Activated naive CD8-positive, alpha-beta T cell treated with anti-CD3 and anti-CD28 coated beads, Interleukin-2, amount 50 U/mL, for 24 hours (primary cell): ENCODE measurements around the gene TRAF3.
"Not testable (repeated sequence)": the region's sequence is repeated elsewhere in the genome, so short reads cannot be mapped to it uniquely, and the experiment has no call there.

Experiments used
- ATAC-seq: fragments of 150-1000 bp; cut with Tn5 transposase; one replicate; pipeline ENCODE4 v1.10.0; 2021
- DNase-seq: peaks from one replicate; pipeline ENCODE4 v3.0.0; 2021
- H3K27ac Mint-ChIP-seq: one replicate; pipeline ENCODE4 v1.8.0; 2021; ENCODE audit warnings: mild to moderate bottlenecking, mixed read lengths
- H3K27me3 Mint-ChIP-seq: one replicate; pipeline ENCODE4 v1.8.0; 2021; ENCODE audit warnings: mixed read lengths
- H3K36me3 Mint-ChIP-seq: one replicate; pipeline ENCODE4 v1.8.0; 2021; ENCODE audit warnings: low read depth, mixed read lengths
- H3K4me1 Mint-ChIP-seq: one replicate; pipeline ENCODE4 v1.8.0; 2021; ENCODE audit warnings: mixed read lengths
- H3K4me3 Mint-ChIP-seq: one replicate; pipeline ENCODE4 v1.8.0; 2021; ENCODE audit warnings: mild to moderate bottlenecking, moderate library complexity, mixed read lengths
- H3K9me3 Mint-ChIP-seq: one replicate; pipeline ENCODE4 v1.8.0; 2021; ENCODE audit warnings: mixed read lengths

TRAF3 gene

DNA sequence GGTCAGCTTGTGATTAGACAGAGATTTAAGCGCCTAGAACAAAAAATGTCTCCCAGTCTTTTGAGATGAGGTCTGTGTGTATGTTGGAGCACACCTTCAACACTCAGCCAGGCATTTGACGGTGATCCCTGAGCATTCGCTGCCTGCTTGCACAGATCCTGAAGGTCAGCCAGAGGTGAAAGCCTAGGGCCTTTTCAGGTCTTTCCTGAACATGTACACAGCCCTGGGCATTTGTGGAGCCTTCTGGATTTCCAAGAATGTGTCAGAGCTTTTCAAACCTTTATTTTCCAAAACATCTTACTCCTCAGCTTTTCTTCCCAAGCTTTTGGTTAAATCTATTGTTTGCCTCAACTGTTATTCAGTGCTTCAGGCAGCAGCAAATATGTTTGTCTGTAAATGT, 86.1 kb downstream of the TRAF3 start:
- H3K27ac Mint-ChIP-seq: no peak overlapping the region
- no peak overlapping the region for H3K4me3 Mint-ChIP-seq

DNA sequence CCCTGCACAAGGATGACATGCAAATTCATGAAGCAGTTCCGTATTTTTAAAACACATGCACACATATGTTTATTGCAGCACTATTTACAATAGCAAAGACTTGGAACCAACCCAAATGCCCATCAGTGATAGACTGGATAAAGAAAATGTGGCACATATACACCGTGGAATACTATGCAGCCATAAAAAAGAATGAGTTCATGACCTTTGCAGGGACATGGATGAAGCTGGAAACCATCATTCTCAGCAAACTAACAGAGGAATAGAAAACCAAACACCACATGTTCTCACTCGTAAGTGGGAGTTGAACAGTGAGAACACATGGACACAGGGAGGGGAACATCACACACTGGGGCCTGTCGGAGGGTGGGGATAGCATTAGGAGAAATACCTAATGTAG, 88.7 kb downstream of the TRAF3 start:
- peaks cover 47% of the 10 kb centered on the region for H3K36me3 Mint-ChIP-seq

More for the DNA sequence above, 86.1 kb downstream of the TRAF3 start:
- Mint-ChIP-seq H3K27me3 (no peaks in the 10 kb centered on the region), H3K4me1 (peaks cover 2% of the 10 kb centered on the region), H3K36me3 (peaks cover 60% of the 10 kb centered on the region), H3K9me3 (peaks cover 20% of the 10 kb centered on the region)
- DNase-seq: no peak
- no peak for ATAC-seq

DNA sequence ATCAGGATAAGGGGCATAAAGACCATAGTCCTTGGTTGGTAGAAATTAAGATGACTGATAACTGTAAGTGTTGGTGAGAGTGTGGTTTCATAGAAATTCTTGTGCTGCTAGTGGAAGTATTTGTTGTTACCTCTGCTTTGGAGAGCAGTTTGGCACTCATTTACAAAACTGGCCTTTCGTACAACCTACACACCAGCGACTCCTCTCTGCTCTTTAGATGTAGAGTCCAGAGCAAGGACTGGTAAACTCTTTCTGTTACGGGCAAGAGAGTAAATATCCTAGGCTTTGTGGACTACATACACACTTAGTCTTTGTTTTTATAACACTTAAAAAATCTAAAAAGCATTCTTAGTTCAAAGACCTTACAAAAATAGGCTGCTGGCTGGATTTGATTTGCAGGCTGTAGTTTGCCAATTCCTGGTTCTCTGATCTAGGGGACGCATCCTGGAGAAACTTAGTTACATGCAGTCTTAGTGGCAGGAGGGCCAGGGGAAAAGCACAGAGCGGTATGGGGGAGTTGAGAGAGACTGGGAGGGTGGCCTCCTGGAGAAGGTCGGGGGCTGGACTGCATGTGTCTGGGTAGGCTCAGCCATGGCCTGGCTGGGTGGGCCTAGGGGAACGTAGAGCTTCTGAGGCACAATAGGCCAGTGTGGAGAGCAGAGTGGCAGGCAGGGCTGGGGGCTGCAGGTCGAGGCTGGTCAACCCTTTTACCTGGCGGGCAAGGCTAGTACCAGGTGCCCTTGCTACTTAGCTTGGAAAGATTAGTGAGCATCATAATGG, 89.9 kb downstream of the TRAF3 start:
- H3K4me3 Mint-ChIP-seq: no peak overlapping the region
- H3K36me3 Mint-ChIP-seq: peaks cover 43% of the 10 kb centered on the region
- DNase-seq: no peak

More for the DNA sequence above, 88.7 kb downstream of the TRAF3 start:
- not testable (repeated sequence) for H3K9me3 Mint-ChIP-seq, H3K27ac Mint-ChIP-seq, H3K4me3 Mint-ChIP-seq, H3K4me1 Mint-ChIP-seq, DNase-seq, ATAC-seq, H3K27me3 Mint-ChIP-seq

DNA sequence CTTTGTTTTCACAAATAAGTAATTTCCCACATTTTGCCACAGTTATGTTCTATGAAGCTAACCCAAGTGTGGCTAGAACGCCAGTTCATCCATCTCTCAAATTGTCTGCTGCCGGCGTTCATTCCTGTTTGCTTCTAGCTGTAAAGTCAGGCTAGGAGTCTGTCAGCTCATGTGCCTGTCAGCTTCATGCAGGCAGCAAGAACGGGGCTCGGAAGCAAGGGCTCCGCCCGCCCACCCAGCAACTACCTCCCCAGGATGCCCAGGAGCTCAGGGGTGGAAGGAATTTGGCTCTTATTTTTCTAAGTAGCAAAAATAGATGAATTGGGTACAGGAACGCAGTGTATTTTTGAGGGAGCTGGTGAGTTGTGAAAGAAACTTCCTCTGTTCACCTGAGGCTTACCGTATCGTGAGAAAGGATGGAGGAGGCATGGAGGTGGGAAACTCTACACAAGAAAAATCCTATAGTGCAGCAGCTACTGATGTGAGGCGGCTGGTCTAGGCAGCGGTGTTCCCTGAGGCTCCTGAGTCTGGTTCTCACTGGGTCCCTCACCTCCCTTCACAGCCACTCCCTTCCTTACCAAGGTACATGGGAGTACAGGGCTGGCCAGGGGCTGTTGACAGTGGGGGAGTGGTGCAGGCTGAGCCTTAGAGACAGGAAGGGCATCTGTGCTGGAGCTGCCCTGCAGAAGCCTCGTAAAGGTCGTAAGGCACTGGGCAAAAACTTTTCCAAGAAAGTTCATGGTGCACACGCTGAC, 90.8 kb downstream of the TRAF3 start:
- Mint-ChIP-seq H3K4me3 (no peak overlapping the region), H3K4me1 (peaks cover 16% of the 10 kb centered on the region), H3K36me3 (peaks cover 40% of the 10 kb centered on the region), H3K27me3 (no peaks in the 10 kb centered on the region), H3K27ac (no peak overlapping the region), H3K9me3 (no peaks in the 10 kb centered on the region)
- ATAC-seq (no peak), DNase-seq (no peak)

More for the DNA sequence above, 89.9 kb downstream of the TRAF3 start:
- Mint-ChIP-seq H3K4me1 (peaks cover 16% of the 10 kb centered on the region), H3K27me3 (no peaks in the 10 kb centered on the region), H3K9me3 (no peaks in the 10 kb centered on the region), H3K27ac (no peak overlapping the region)
- no peak for ATAC-seq

DNA sequence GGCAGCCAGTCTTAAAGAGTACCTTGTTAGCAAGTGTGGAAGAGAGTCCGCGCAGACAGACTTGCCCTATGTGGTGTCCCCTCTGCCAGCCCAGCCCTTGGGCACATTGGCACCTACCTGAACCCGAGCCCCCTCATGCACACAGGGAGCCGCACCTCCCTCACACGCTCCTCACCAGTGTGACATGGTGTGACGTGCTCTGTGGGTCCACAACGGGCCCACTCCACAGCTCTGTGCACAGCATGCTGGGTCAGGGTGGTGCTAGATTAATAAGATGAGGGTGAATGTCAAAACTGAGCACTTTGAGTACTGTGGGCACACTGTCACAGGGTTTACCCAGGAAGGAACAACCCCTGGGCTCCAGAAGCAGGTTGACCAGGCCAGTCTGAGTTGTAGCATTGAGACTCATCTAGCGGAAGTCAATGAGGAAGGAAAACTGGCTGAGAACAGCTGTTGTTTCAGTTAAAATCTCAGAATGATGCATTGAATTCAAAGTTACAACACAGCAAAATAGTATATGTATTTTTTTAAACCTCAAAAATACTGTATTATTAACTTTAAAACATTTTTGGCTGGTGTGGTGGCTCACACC, 91.8 kb downstream of the TRAF3 start:
- no peaks in the 10 kb centered on the region for H3K9me3 Mint-ChIP-seq
- H3K27me3 Mint-ChIP-seq: no peaks in the 10 kb centered on the region
- H3K27ac Mint-ChIP-seq: no peak overlapping the region
- peaks cover 33% of the 10 kb centered on the region for H3K36me3 Mint-ChIP-seq
- H3K4me3 Mint-ChIP-seq: no peak overlapping the region
- H3K4me1 Mint-ChIP-seq: peaks cover 16% of the 10 kb centered on the region
- DNase-seq (no peak), ATAC-seq (no peak)

DNA sequence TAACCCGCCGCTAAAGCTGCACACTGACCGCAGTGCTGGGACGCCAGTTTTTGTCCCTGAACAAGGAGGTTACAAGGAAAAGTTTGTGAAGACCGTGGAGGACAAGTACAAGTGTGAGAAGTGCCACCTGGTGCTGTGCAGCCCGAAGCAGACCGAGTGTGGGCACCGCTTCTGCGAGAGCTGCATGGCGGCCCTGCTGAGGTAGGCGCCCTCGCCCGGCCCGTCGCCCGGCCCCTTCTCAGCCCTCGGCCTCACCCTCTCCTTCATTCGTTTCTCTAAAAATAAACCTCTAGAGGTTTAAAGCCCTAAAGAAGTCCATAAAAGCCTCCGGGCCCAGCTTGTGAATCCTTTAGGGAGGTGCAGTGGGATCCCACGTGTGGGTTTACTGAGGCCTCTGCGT, 93.0 kb downstream of the TRAF3 start:
- ATAC-seq (no peak), DNase-seq (no peak)
- H3K27me3 Mint-ChIP-seq: no peaks in the 10 kb centered on the region
- no peak overlapping the region for H3K27ac Mint-ChIP-seq
- H3K4me3 Mint-ChIP-seq: no peak overlapping the region
- peaks cover 28% of the 10 kb centered on the region for H3K36me3 Mint-ChIP-seq
- no peaks in the 10 kb centered on the region for H3K9me3 Mint-ChIP-seq
- peaks cover 16% of the 10 kb centered on the region for H3K4me1 Mint-ChIP-seq

DNA sequence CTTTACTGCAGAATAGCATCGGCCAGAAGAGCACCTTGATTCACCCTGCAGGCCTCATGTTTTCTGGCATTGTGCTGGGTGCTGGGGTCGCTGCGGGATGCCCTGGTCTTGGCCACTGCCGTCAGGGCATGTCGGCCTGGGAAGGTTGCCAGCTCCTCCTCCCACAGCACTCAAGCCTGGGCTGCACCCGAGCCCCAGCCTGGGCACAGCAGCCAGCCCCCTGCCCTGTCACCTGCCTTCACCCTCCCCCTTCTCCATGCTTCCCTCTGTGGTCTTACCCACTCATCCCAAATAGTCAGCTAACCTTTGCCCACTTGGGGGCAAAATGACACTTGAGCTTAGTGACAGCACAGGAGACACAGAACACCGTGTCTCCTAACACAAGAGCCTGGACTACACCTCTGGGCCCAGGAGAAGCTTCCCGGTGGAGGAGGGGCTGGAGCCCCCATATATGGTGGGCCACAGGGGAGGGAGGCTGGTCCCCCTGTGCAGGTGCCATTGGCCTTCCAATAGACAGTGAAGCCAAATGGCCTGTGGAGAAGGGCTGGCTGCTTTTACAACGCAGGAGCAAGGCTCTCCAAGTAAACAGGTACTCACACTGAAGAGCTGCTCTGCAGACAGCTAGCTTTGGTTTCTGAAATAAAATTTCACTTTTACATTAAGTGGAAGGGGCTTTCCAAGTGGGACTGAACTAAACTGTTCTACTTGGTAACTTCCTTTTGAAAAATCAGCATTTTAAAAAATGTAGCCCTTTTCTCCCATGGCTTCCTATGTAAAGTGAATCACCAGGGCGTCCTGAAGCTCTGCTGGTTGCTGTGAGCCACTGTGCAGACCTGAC, 94.0 kb downstream of the TRAF3 start:
- no peaks in the 10 kb centered on the region for H3K27me3 Mint-ChIP-seq
- H3K4me1 Mint-ChIP-seq: peaks cover 14% of the 10 kb centered on the region
- no peaks in the 10 kb centered on the region for H3K9me3 Mint-ChIP-seq
- DNase-seq (no peak), ATAC-seq (peak; percentile 23)
- no peak overlapping the region for H3K27ac Mint-ChIP-seq
- peaks cover 21% of the 10 kb centered on the region for H3K36me3 Mint-ChIP-seq
- no peak overlapping the region for H3K4me3 Mint-ChIP-seq

DNA sequence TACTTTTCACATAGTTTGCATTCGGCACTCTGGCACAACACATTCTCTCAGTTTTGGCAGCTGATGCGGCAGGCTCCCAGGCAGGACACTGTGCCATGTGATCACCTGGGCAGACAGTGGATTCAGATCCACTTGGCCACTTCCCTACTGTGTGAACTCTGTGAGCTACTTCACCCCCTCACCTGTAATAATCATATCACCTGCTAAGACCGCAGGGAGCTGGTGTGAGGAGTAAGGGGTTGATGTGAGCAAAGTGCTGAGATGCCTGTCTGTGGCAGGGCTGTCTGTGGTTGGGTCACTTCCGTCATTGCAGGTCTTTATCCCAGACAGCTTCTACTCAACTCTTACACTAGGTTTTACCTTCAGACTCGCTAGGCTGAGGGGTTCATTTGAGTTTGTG, 94.8 kb downstream of the TRAF3 start:
- DNase-seq (no peak), ATAC-seq (no peak)
- Mint-ChIP-seq H3K27ac (peak overlapping the region; percentile 27), H3K4me1 (peaks cover 14% of the 10 kb centered on the region), H3K9me3 (no peaks in the 10 kb centered on the region), H3K27me3 (no peaks in the 10 kb centered on the region), H3K4me3 (no peak overlapping the region), H3K36me3 (peaks cover 21% of the 10 kb centered on the region)

DNA sequence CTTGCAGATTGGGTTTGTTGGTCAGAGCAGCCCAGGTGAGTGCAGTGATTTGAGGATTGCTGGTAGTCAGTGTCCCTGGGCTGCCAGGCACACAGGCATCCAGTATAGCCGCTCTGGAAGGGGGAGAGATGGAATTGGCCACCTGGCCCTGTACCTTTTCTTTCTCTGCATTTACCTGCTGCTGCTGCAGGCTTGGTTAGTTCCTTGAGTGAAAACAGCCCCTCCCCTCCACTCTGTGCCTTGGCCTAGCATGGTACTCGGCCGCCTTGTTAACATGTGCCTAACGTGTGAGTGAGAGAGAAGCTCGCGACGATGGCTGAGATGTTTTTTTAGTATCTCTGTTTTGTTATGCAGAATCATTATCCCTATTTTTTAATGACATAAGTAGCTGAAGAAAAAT, 95.9 kb downstream of the TRAF3 start:
- Mint-ChIP-seq H3K36me3 (peaks cover 18% of the 10 kb centered on the region), H3K4me3 (no peak overlapping the region), H3K27ac (no peak overlapping the region), H3K27me3 (no peaks in the 10 kb centered on the region), H3K9me3 (no peaks in the 10 kb centered on the region), H3K4me1 (peaks cover 14% of the 10 kb centered on the region)
- ATAC-seq (no peak), DNase-seq (no peak)

DNA sequence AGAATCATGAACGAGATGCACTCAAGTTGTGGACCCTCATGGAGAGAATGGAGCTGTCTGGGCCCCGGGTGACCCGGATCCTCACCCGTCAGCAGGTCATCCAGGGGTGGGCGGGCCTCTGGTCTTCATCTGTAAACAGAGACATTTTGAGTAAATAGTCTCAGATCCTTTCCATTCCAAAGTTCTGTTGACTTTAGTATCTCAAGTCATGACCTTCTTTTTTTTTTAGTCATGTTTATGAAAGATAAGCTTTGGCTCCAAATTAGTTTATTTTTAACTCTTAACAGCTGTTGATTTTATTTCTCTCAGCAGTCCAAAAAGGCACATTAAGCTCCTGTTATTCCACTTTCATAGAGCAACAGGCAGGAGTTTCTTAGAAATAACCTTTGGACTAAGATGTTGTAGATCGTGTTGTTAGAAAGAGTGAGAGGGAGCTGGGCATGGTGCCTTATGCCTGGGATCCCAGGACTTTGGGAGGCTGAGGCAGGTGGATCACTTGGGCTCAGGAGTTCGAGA, 96.4 kb downstream of the TRAF3 start:
- Mint-ChIP-seq H3K9me3 (no peaks in the 10 kb centered on the region), H3K27me3 (no peaks in the 10 kb centered on the region), H3K36me3 (peaks cover 18% of the 10 kb centered on the region), H3K4me1 (peaks cover 13% of the 10 kb centered on the region), H3K4me3 (no peak overlapping the region), H3K27ac (no peak overlapping the region)
- DNase-seq (no peak), ATAC-seq (no peak)

DNA sequence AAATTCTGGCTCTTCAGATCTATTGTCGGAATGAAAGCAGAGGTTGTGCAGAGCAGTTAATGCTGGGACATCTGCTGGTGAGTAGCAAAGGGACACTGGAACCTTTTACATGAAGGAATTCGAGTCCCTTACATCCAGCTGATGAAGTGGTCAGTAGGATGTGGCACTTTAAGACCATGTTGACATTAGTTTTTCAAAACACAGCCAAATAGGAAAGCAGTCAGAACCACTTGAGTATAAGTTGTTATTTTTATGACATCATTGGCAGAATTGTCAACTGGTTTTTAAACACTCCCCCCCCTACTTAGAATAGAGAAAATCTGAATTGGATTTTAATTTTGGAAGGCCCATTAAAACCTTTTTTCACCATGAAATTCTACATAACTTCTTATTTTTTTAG, 98.4 kb downstream of the TRAF3 start:
- DNase-seq: no peak

DNA sequence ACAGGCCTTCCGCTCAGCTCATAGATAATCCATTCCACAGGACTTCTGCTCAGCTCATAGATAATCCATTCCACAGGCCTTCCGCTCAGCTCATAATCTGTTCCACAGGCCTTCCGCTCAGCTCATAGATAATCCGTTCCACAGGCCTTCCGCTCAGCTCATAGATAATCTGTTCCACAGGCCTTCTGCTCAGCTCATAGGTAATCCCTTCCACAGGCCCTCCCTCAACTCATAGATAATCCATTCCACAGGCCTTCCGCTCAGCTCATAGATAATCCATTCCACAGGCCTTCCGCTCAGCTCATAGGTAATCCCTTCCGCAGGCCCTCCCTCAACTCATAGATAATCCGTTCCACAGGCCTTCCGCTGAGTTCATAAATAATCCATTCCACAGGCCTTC, 100.3 kb downstream of the TRAF3 start:
- not testable (repeated sequence) for DNase-seq, H3K27me3 Mint-ChIP-seq, H3K4me1 Mint-ChIP-seq, ATAC-seq, H3K4me3 Mint-ChIP-seq, H3K27ac Mint-ChIP-seq, H3K9me3 Mint-ChIP-seq
- peaks cover 19% of the 10 kb centered on the region for H3K36me3 Mint-ChIP-seq

More for the DNA sequence above, 98.4 kb downstream of the TRAF3 start:
- ATAC-seq: no peak
- Mint-ChIP-seq H3K27ac (no peak overlapping the region), H3K4me3 (no peak overlapping the region), H3K9me3 (no peaks in the 10 kb centered on the region), H3K36me3 (peaks cover 21% of the 10 kb centered on the region), H3K4me1 (peaks cover 10% of the 10 kb centered on the region), H3K27me3 (no peaks in the 10 kb centered on the region)

DNA sequence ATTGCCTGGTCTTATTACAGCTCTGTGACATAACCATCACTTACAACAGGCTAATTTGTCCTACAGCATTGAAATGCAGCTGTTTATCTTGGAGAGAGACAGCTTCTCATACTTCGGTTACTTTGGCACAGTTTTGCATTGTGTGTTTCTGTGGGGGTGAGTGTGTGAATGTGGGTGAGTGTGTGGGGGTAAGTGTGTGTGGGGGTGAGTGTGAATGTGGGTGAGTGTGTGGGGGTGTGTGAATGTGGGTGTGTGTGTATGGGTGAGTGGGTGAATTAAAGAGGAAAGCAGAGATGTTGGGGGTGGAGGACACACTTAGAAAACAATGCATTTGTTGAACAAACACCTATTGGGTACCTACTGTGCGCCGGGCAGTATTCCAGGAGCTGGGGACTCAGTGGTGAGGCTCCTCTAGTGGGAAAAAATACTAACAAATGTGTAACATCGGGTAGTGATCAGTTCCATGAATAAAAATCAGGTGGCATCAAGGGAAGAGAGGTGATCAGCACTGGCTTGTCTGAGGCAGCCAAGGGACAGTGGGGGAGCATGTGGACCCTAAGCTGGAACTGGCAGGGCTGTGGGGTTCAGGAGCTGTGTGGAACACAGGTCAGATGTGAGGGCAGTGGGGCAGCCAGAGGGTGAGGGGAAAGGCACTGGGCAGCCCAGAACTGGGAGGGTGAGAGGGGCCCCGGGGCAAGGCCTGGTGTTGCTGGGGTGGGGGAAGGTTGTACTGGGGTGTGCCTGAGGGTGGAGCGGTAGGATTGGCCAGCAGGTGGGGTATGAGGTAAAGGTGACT, 101.1 kb downstream of the TRAF3 start:
- peaks cover 14% of the 10 kb centered on the region for H3K4me1 Mint-ChIP-seq
- peaks cover 24% of the 10 kb centered on the region for H3K36me3 Mint-ChIP-seq
- H3K27ac Mint-ChIP-seq: no peak overlapping the region
- H3K27me3 Mint-ChIP-seq: no peaks in the 10 kb centered on the region
- H3K9me3 Mint-ChIP-seq: no peaks in the 10 kb centered on the region
- no peak overlapping the region for H3K4me3 Mint-ChIP-seq
- DNase-seq (no peak), ATAC-seq (no peak)
